MM.1S (cell line): Measurements from ENCODE around the gene TRIM44.

ENCODE experiments used
- EZH2 ChIP-seq: fragments of 300-600 bp; sonication (generic); optimal IDR thresholded peaks from 2 replicates; pipeline ENCODE3; 2017; ENCODE audit warnings: low read depth, mild to moderate bottlenecking, antibody characterized with exemption, low read length, mixed read lengths
- EZH2phosphoT487 ChIP-seq: fragments of 300-600 bp; sonication (generic); IDR thresholded peaks from 2 replicates; pipeline ENCODE4 v1.6.1; 2018; ENCODE audit warnings: antibody characterized with exemption, low read length
- TF ChIP-seq, protein P1 (sequence below): fragments of 300-600 bp; sonication (generic); IDR thresholded peaks from 2 replicates; pipeline ENCODE4 v1.5.1; 2016; ENCODE audit warnings: antibody characterized with exemption, low read length, mixed read lengths

DNA sequence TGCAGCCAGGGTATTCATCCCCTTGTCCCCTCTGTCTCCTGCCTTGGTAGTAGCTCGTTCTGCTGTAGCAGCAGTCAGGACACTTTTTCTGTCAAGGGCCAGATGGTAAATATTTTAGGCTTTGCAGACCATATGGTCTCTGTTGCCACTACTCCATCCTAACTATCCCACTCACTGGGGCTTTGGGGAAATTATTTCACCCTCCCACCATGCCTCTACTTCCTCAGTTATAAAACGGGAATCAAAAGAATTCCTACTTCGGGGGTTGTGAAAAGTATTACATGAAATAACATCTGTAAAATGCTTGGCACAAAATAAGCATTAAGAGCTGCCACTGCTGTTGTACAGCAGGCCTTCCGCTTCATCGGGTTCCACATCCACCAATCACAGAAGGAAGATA is 191.4 kb downstream of the TRIM44 start:
- TF ChIP-seq, protein P1, sequence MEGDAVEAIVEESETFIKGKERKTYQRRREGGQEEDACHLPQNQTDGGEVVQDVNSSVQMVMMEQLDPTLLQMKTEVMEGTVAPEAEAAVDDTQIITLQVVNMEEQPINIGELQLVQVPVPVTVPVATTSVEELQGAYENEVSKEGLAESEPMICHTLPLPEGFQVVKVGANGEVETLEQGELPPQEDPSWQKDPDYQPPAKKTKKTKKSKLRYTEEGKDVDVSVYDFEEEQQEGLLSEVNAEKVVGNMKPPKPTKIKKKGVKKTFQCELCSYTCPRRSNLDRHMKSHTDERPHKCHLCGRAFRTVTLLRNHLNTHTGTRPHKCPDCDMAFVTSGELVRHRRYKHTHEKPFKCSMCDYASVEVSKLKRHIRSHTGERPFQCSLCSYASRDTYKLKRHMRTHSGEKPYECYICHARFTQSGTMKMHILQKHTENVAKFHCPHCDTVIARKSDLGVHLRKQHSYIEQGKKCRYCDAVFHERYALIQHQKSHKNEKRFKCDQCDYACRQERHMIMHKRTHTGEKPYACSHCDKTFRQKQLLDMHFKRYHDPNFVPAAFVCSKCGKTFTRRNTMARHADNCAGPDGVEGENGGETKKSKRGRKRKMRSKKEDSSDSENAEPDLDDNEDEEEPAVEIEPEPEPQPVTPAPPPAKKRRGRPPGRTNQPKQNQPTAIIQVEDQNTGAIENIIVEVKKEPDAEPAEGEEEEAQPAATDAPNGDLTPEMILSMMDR = no peak
- no peak for TF ChIP-seq EZH2
- TF ChIP-seq EZH2phosphoT487 = no peak
